NCI-H526 treated with DMSO at 0.1 percent for 48 hours (cell line): ENCODE measurements around the gene TRIOBP.
A peak's percentile ranks its signal among the peaks of the same experiment; 100 is the strongest.

ENCODE experiments used
- DNase-seq: peaks from one replicate; lab custom pipeline; 2025; lab: John Stamatoyannopoulos, UW

The TRIOBP gene

GRCh38 chr22:37751449-37752188 lies 54.8 kb downstream of the TRIOBP start:
- no peak for DNase-seq

GRCh38 chr22:37752189-37753087 lies 55.6 kb downstream of the TRIOBP start:
- no peak for DNase-seq

GRCh38 chr22:37753746-37754145 lies 56.9 kb downstream of the TRIOBP start:
- DNase-seq = no peak

DNA sequence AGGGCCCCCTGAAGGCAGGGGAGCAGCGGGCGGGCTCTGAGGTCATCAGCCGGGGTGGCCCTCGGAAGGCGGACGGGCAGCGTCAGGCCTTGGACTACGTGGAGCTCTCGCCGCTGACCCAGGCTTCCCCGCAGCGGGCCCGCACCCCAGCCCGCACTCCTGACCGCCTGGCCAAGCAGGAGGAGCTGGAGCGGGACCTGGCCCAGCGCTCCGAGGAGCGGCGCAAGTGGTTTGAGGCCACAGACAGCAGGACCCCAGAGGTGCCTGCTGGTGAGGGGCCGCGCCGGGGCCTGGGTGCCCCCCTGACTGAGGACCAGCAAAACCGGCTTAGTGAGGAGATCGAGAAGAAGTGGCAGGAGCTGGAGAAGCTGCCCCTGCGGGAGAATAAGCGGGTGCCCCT lies 60.8 kb downstream of the TRIOBP start:
- DNase-seq = no peak

- DNase-seq = no peak
These were observed 61.8 kb downstream of the TRIOBP start for GRCh38 chr22:37758694-37759093.

GRCh38 chr22:37759281-37759680 lies 62.4 kb downstream of the TRIOBP start:
- no peak for DNase-seq

- DNase-seq = no peak
These were observed 63.3 kb downstream of the TRIOBP start for GRCh38 chr22:37760152-37760551.

DNA sequence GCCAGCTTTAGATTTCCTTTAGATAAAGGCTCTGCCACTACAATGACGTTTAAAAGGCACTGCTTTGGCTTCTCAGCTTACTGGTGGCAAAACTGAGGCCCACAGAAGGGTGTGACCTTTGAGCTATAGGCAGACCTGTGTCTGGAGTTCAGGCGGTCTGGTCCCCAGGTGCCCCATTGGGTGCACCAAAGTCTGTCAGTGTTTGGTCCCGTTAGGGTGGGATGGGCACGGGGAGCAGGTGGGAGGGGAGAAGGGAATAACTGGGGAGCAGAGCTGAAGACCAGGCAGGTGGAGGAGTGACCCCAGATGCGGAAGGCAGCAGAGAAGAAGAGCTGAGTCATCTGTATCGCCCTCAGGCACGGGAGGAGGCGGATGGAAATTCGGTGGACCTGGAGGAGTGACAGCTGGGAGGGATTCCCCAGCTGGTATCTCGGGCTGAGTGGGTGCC lies 65.6 kb downstream of the TRIOBP start:
- no peak for DNase-seq

DNA sequence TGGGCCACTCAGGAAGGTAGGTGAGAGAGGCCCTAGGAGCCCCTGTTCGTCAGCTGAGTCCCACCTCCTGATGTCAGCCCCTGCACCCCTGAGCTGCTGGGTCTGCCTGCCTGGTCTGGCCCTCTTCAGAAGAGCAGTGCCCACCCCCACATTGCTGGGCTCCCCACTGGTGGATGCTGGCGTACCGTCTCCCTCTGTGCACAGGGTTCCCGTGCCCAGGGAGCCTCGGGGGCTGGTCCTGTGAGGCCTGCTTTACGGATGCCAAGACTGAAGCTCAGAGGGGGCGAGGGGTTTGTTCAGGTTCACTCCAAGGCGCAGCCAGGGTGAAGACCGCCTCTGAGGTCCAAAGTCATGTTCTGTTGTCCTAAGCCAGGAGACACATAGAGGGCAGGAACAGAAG lies 66.2 kb downstream of the TRIOBP start:
- DNase-seq = no peak

DNA sequence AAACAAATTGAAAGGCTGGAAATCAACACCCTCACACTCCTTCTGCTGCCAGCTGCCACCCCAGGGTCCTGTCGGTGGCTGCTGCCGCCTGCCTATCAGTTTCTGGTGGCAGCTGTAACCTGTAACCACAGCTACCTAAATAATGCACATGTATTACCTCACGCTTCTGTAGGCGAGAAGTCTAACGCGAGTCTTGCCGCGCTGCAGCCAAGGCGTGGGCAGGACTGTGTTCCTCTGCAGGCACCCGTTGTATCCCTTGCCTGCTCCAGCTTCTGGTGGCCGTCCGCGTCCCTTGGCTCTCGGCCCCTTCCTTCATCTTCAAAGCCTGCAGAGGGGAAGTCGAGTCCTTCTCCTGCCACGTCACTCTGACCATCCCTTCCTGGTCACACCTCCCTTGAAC lies 66.8 kb downstream of the TRIOBP start:
- DNase-seq = no peak

- no peak for DNase-seq
These were observed 67.8 kb downstream of the TRIOBP start for GRCh38 chr22:37764622-37765021.

DNA sequence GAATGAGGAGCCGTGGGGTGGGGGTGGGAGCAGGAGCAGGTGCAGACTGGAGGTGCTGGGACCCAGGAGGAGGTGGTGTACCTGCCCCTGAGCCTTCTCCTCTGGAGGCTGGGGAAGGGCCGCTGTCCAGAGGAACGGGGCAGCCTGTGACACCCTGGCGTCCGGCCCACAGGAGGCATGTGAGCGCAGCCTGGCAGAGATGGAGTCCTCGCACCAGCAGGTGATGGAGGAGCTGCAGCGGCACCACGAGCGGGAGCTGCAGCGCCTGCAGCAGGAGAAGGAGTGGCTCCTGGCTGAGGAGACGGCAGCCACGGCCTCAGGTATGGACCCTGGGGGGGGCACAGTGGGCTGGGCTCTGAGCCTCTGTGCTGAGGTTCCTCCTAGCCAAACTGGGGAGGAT lies 68.7 kb downstream of the TRIOBP start:
- DNase-seq = no peak

- no peak for DNase-seq
These were observed 69.2 kb downstream of the TRIOBP start for GRCh38 chr22:37765953-37766576.

GRCh38 chr22:37768273-37768672 lies 71.4 kb downstream of the TRIOBP start:
- no peak for DNase-seq

- DNase-seq = no peak
These were observed 72.2 kb downstream of the TRIOBP start for GRCh38 chr22:37769056-37769455.

- no peak for DNase-seq
These were observed 74.2 kb downstream of the TRIOBP start for GRCh38 chr22:37771081-37771480.

DNA sequence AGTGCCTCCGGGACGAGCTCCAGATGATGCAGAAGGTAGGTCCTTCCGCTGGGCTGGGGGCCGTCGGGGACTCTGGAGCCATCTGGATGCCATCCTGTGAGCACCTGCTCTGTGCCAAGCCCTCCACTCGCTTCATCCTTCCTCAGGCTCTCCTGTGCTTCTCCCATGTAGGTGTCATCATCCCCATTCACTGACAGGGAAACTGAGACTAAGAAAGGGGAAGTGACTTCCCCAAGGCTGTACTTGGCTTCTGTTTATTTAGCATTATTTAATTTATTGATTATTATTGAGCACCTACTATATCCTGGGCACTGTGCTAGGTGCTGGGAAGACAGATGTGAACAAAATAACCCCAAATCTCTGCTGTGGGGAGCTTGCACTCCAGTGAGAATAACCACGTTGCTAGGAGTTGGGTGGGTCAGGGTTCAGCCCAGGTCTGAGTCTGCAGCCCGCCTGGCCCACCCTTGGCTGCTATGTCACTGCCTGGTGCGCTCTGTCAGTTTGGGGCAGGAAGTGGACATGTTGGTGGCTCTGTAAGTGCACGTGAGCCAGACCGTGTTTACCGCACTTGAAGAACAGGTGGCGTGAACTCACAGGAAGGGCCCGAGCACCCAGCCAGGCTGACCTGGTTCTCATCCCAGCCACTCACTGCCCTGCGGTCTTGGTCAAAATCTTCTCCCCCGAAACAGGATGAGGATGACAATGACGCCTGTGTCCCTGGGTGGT lies 75.0 kb downstream of the TRIOBP start:
- DNase-seq = no peak

DNA sequence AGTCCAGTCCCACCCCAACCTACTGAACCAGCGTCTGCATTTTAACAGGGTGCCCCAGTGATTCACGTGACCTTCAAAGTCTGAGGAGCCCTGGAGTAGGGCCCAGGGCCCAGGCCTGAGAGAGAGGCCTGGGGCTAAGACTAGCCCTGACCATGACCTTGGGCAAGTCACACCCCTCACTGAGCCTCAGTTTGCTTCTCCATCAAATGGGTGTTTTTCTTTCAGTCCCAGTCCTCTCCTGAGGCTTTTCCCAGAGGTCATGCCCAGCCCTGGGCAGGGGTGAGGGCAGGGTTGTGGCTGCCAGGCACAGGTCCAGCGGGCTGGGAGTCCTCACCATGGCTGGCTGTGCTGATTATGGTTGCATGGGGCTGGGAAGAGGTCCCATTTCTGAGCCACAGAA lies 77.9 kb downstream of the TRIOBP start:
- DNase-seq = no peak

- DNase-seq = no peak
These were observed 79.2 kb downstream of the TRIOBP start for GRCh38 chr22:37775785-37776638.

GRCh38 chr22:37776639-37777005 lies 79.8 kb downstream of the TRIOBP start:
- no peak for DNase-seq

DNA sequence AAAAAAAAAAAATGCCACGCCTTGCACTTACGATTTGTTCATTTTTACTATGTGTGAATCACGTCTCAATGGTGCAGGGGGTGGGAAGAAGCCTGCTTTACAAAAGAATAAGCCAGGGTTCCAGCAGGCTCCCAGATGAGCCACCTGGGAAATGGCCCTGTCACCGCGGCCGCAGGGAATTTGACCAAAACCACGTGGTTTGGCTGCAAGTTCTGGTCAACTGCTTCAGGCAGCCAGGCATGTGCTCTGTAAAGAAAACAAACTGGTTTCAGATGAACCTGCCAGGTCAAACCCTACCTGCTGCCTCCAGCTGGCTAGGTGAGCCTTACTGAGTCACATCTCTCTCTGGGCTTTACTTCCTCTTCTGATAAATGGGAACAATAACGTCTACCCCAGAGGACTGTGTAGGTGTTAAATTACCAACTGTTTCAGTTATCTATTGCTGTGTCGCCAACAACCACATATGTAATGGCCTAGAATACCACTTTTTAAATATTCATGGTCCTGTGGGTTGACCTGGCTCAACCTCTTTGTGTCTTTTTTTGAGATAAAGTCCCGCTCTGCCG lies 80.4 kb downstream of the TRIOBP start:
- DNase-seq = peak; percentile 9
